ENCODE results near the gene SERPINA1. TPM values are rescaled to one million over a fixed set of nuclear protein-coding genes. Genes with fewer than 3 reads are reported as not detected.

The SERPINA1 gene
- total RNA-seq, 2 donors from 2014 or later = 15.2 to 22.4 TPM

- Histone ChIP-seq H3K9me3 (no peaks in the 10 kb centered on the region), H3K4me1 (ENCODE audit: control insufficient read depth in 1 of 2, low read depth in 2 of 2) (no peaks in the 10 kb centered on the region), H3K27ac (no peak overlapping the region), H3K36me3 (no peaks in the 10 kb centered on the region), H3K4me3 (no peak overlapping the region), H3K27me3 (replicated peaks; ENCODE audit: insufficient read depth) (no peaks in the 10 kb centered on the region)
- TF ChIP-seq, protein P1, sequence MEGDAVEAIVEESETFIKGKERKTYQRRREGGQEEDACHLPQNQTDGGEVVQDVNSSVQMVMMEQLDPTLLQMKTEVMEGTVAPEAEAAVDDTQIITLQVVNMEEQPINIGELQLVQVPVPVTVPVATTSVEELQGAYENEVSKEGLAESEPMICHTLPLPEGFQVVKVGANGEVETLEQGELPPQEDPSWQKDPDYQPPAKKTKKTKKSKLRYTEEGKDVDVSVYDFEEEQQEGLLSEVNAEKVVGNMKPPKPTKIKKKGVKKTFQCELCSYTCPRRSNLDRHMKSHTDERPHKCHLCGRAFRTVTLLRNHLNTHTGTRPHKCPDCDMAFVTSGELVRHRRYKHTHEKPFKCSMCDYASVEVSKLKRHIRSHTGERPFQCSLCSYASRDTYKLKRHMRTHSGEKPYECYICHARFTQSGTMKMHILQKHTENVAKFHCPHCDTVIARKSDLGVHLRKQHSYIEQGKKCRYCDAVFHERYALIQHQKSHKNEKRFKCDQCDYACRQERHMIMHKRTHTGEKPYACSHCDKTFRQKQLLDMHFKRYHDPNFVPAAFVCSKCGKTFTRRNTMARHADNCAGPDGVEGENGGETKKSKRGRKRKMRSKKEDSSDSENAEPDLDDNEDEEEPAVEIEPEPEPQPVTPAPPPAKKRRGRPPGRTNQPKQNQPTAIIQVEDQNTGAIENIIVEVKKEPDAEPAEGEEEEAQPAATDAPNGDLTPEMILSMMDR (IDR thresholded peaks at IDR 0.05) = no peak
- no peak for DNase-seq (ENCODE audit: low spot score)
- ATAC-seq (ENCODE audit: insufficient number of reproducible peaks, low FRiP score, low read depth) = no peak
These were observed 25.7 kb downstream of the SERPINA1 start for GRCh38 chr14:94362614-94363133.

GRCh38 chr14:94361682-94362081 is 26.7 kb downstream of the SERPINA1 start:
- no peak for ATAC-seq (ENCODE audit: insufficient number of reproducible peaks, low FRiP score, low read depth)
- Histone ChIP-seq H3K36me3 (no peaks in the 10 kb centered on the region), H3K4me1 (ENCODE audit: control insufficient read depth in 1 of 2, low read depth in 2 of 2) (no peaks in the 10 kb centered on the region), H3K4me3 (no peak overlapping the region), H3K27ac (no peak overlapping the region), H3K9me3 (no peaks in the 10 kb centered on the region), H3K27me3 (replicated peaks; ENCODE audit: insufficient read depth) (no peaks in the 10 kb centered on the region)
- DNase-seq (ENCODE audit: low spot score) = no peak
- TF ChIP-seq, protein P1 (IDR thresholded peaks at IDR 0.05) = no peak

- H3K36me3 ChIP-seq = no peaks in the 10 kb centered on the region
- H3K27me3 ChIP-seq (replicated peaks; ENCODE audit: insufficient read depth) = no peaks in the 10 kb centered on the region
- H3K9me3 ChIP-seq = no peaks in the 10 kb centered on the region
- no peaks in the 10 kb centered on the region for H3K4me1 ChIP-seq (ENCODE audit: control insufficient read depth in 1 of 2, low read depth in 2 of 2)
- TF ChIP-seq, protein P1 (IDR thresholded peaks at IDR 0.05) = no peak
- no peak overlapping the region for H3K4me3 ChIP-seq
- H3K27ac ChIP-seq = no peak overlapping the region
- ATAC-seq (ENCODE audit: insufficient number of reproducible peaks, low FRiP score, low read depth) (no peak), DNase-seq (ENCODE audit: low spot score) (no peak)
These were observed 27.3 kb downstream of the SERPINA1 start for GRCh38 chr14:94360945-94361565.

DNA sequence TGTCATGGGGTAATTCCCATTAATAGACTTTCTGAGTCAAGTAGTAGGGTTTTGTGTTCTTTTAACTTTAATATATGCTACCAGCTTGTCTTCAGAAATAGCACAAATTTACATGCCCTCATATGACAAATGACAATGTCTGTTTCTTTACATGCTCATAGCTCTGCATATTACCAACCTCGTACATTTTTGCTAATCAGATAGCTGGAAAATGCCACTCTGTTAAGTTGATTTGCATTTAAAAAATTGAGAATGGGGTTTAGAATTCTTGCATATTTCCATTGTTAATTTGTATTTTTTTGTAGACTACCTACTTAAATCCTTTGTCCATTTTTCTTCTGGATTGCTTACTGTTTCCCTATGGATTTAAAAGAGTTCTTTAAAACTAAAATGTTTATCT is 31.2 kb downstream of the SERPINA1 start:
- ATAC-seq (ENCODE audit: insufficient number of reproducible peaks, low FRiP score, low read depth) (no peak), DNase-seq (ENCODE audit: low spot score) (no peak)
- Histone ChIP-seq H3K4me3 (no peak overlapping the region), H3K36me3 (no peaks in the 10 kb centered on the region), H3K9me3 (no peaks in the 10 kb centered on the region), H3K27ac (no peak overlapping the region), H3K4me1 (ENCODE audit: control insufficient read depth in 1 of 2, low read depth in 2 of 2) (no peaks in the 10 kb centered on the region), H3K27me3 (replicated peaks; ENCODE audit: insufficient read depth) (no peaks in the 10 kb centered on the region)
- TF ChIP-seq, protein P1 (IDR thresholded peaks at IDR 0.05) = no peak

GRCh38 chr14:94356379-94357056 is 31.9 kb downstream of the SERPINA1 start:
- Histone ChIP-seq H3K4me3 (no peak overlapping the region), H3K27ac (no peak overlapping the region), H3K9me3 (no peaks in the 10 kb centered on the region), H3K27me3 (replicated peaks; ENCODE audit: insufficient read depth) (no peaks in the 10 kb centered on the region), H3K36me3 (no peaks in the 10 kb centered on the region), H3K4me1 (ENCODE audit: control insufficient read depth in 1 of 2, low read depth in 2 of 2) (no peaks in the 10 kb centered on the region)
- no peak for DNase-seq (ENCODE audit: low spot score)
- TF ChIP-seq, protein P1 (IDR thresholded peaks at IDR 0.05) = no peak
- no peak for ATAC-seq (ENCODE audit: insufficient number of reproducible peaks, low FRiP score, low read depth)
